ENCODE measurements around the gene MAGEB3.

Gene MAGEB3

DNA sequence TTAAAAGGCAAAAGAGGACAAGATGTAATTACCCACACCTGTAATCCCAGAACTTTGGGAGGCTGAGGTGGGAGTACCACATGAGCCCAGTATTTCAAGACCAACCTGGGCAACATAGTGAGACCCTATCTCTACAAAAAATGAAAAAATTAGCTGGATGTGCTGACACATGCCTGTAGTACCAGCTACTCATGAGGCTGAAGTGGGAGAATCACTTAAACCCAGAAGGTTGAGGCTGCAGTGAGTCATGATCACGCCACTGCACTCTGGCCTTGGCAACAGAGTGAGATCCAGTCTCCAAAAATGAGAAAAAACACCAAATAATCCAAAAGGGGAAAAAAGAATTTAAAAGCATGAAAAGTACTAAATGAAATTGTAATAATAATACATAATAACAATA is 47.9 kb downstream of the MAGEB3 start:
- no peak for DNase-seq (ENCODE audit: low read depth)

DNA sequence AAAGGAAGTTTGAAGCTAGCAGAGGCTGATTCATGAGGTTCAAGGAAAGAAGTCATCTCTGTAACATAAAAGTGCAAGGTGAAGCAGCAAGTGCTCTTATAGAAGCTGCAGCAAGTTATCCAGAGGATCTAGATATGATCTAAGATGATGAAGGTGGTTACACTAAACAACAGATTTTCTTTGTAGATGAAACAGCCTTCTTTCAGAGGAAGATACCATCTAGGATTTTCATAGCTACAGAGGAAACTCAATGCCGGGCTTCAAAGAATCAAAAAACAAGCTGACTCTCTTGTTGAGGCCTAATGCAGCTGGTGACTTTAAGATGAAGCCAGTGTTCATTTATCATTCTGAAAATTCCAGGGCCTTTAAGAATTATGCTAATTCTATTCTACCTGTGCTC is 50.0 kb downstream of the MAGEB3 start:
- DNase-seq (ENCODE audit: low read depth), result no peak

- no peak for DNase-seq (ENCODE audit: low read depth)
Measured at GRCh38 chrX:30282527-30282926, 52.1 kb downstream of the MAGEB3 start.

DNA sequence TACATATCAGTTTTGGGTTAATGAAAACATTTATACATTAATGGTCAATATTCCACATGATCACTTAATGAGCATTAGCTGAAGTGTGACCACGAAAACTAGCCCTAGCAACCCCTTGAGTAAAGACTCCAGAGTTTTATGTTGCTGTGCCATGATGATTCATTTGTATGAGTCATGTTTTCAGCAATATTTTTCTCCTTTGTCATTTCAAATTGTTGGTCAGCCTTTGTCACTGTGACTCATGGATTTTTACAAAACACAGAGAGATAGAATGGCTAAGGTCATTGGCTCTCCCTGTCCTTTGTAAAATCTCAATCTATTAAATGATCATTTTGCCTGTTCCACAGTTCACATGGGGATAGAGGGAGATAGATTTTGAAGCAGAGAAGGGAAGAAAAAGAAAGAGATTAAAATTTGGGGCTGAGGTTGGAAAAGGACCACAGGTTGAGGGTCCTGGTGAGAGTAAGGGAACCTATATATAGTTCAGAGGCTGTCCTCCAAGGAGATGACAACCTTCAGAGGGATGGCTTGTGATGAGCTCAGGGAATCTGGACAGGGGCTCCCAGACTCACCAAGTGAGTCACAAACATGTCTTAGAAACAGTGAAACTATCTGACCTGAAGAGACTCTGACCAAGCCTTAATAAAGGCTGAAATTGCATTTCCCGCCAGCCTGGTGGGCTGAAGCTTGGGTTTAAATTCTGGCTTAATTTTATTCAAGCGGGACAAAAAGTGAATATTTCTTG is 53.2 kb downstream of the MAGEB3 start:
- no peak for DNase-seq (ENCODE audit: low read depth)

All from T-helper 22 cell (primary cell).